Stimulated activated CD4-positive, alpha-beta T cell treated with anti-CD3 and anti-CD28 coated beads, Interleukin-1b, Interleukin-23, amount 100 ng/mL, for 24 hours (primary cell): ENCODE data around the gene SLC4A1AP.

Experiments used
- DNase-seq, 4 experiments: peaks; one replicate each; pipeline ENCODE4 v3.0.0-alpha.2; 2020; ENCODE audit warnings: low read depth in 4 of 4, low spot score in 1 of 4

SLC4A1AP gene

DNA sequence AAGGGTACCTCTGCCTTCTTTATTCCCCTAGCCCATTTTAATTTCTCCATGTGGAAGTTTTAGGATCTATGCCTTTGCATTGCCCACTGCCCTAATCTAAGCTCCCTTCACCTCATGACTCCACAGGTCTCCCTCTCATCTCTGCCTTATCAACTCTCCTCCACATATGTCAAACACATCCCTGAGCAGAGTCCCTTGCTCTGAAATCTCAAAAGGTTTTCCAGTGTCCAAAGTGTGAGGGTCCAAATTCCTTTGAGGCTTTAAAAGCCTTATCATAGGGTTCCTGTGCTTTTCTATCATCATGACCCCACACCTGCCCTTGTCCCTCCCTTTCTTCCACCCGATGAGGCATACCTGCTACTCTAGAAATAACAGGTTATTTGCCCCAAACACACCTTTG lies 38.6 kb downstream of the SLC4A1AP start:
- no peak for DNase-seq

DNA sequence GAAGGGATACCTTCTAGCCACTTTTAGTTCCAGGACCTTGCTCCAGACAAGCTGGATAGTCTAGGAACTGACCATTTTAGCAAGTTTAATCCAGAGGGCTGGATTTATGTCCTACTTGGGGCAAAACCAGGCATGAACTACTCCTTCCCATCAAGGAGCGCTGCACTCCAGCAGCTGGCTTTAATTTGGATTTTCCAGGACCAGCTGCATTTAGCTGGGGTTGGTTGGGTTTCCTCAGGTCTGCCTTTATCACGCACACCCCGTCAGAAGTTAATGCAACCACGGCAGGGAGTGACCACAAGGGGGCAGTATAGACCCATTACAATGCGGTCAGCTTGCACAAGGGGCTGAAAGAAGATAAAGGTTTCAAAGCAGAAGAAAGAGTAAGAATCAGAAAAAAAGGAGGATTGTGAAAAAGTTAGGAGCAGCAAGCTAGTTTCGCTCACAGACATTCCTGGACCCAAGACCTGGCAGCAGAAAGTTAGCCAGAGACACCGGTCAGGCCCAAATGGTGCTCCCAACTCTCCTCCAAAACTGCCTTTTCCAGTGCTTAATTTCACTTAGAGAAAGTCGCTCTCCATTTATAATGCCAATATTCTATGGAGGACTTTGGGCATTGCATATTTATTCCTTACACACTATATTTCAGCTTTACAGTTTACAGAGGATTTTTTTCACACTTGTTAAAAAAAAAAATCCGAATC lies 40.1 kb downstream of the SLC4A1AP start:
- DNase-seq: peak; percentile 77 to 83 (median 80)

GRCh38 chr2:27704342-27704876 lies 40.7 kb downstream of the SLC4A1AP start:
- no peak for DNase-seq

- DNase-seq: no peak
These were observed 42.3 kb downstream of the SLC4A1AP start for GRCh38 chr2:27705851-27706622.

- DNase-seq: no peak
These were observed 44.0 kb downstream of the SLC4A1AP start for GRCh38 chr2:27707462-27708256.

GRCh38 chr2:27708257-27708654 lies 44.6 kb downstream of the SLC4A1AP start:
- no peak for DNase-seq

GRCh38 chr2:27708666-27709065 lies 45.0 kb downstream of the SLC4A1AP start:
- DNase-seq: no peak

DNA sequence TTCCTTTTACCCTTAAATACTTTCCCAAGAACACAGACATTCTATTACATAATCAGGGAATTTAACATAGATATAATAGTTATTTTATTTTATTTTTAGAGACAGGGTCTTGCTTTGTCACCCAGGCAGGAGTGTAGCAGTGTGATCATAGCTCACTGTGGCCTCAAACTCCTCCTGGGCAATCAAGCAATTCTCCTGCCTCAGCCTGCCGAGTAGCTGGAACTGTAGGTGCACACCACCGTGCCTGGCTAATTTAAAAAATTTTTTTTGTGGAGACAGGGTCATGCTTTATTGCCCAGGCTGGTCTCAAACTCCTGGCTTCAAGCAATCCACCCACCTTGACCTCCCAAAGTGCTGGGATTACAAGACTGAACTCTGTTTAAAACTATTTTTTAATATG lies 45.6 kb downstream of the SLC4A1AP start:
- no peak for DNase-seq

GRCh38 chr2:27709960-27710575 lies 46.4 kb downstream of the SLC4A1AP start:
- no peak for DNase-seq

- DNase-seq: no peak
These were observed 47.1 kb downstream of the SLC4A1AP start for GRCh38 chr2:27710640-27711430.

GRCh38 chr2:27711804-27712203 lies 48.1 kb downstream of the SLC4A1AP start:
- no peak for DNase-seq

GRCh38 chr2:27712522-27712921 lies 48.8 kb downstream of the SLC4A1AP start:
- DNase-seq: no peak

DNA sequence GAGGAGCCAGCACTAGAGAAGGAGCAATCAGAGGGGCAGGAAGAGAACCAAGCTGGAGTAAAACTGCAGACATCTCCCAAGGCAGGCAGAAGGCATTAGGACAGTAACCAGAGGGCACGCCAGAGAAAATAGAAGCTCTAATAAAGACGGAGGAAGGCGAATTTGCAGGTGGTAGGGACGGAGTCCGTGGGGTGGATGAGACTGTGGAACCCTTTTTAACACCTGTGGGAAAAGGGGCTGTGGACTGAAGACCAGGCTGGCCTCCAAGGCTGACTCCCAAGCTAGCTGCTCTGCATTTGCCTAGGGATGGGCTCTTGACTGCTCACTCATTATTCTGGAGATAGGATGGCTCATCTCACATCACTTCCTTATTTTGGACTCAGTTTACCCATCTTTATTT lies 49.5 kb downstream of the SLC4A1AP start:
- DNase-seq: no peak

DNA sequence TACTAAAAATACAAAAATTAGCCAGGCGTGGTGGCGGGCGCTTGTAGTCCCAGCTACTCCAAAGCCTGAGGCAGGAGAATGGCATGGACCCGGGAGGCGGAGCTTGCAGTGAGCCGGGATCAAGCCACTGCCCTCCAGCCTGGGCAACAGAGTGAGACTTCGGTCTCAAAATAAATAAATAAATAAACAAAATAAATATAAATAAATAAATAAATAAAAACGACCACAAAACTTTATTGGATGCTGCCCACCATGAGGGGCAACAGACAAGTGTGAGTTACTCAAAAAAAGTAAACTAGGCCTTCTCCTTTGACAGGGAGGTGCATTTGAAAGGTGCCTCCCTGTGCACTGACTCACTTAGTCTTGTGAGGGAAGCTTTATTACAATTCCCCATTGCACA lies 50.4 kb downstream of the SLC4A1AP start:
- DNase-seq: no peak

DNA sequence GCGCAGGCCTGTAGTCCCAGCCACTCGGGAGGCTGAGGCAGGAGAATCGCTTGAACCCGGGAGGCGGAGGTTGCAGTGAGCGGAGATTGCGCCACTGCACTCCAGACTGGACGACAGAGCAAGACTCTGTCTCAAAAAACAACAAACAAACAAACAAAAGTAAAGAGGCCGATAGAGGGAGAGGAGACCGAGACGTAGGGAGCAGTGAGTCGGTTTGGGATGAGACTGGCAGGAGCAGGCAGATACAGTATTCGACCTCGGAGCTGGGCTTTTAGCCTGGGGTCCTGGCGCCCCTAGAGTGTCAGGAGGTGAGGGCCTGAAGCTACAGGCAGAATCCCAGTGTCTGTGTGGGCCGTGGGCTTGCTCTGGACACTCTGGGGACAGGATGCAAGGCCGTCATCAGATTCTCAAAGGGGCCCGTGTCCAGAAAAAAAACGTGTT lies 51.2 kb downstream of the SLC4A1AP start:
- no peak for DNase-seq

GRCh38 chr2:27715318-27716210 lies 51.9 kb downstream of the SLC4A1AP start:
- DNase-seq: no peak

GRCh38 chr2:27716301-27717069 lies 52.8 kb downstream of the SLC4A1AP start:
- DNase-seq: no peak

- DNase-seq: no peak
These were observed 53.5 kb downstream of the SLC4A1AP start for GRCh38 chr2:27717070-27717795.
